ENCODE measurements around the gene BRD9.
"Not testable (repeated sequence)": the region's sequence is repeated elsewhere in the genome, so short reads cannot be mapped to it uniquely, and the experiment has no call there.

Gene BRD9

GRCh38 chr5:902129-902916 lies 9.7 kb upstream of the BRD9 start:
- DNase-seq, result no peak

- no peak for DNase-seq
These were observed 8.2 kb upstream of the BRD9 start for GRCh38 chr5:900781-901180.

GRCh38 chr5:893711-894110 lies 1.1 kb upstream of the BRD9 start:
- no peak for DNase-seq

GRCh38 chr5:893137-893506 lies 521 bp upstream of the BRD9 start:
- no peak for DNase-seq

- no peak for DNase-seq
These were observed 686 bp downstream of the BRD9 start for GRCh38 chr5:891837-892393.

GRCh38 chr5:891117-891836 lies 1.3 kb downstream of the BRD9 start:
- no peak for DNase-seq

GRCh38 chr5:889075-889710 lies 3.4 kb downstream of the BRD9 start:
- DNase-seq, result no peak

- DNase-seq, result no peak
These were observed 4.0 kb downstream of the BRD9 start for GRCh38 chr5:888638-889035.

GRCh38 chr5:887947-888637 lies 4.5 kb downstream of the BRD9 start:
- DNase-seq, result no peak

GRCh38 chr5:886716-887325 lies 5.8 kb downstream of the BRD9 start:
- DNase-seq, result no peak

GRCh38 chr5:886036-886435 lies 6.6 kb downstream of the BRD9 start:
- DNase-seq, result no peak

GRCh38 chr5:885529-885928 lies 7.1 kb downstream of the BRD9 start:
- no peak for DNase-seq

GRCh38 chr5:885127-885442 lies 7.5 kb downstream of the BRD9 start:
- DNase-seq, result no peak

- DNase-seq, result no peak
These were observed 8.1 kb downstream of the BRD9 start for GRCh38 chr5:884345-885126.

GRCh38 chr5:883475-884181 lies 9.0 kb downstream of the BRD9 start:
- no peak for DNase-seq

GRCh38 chr5:882253-883183 lies 10.1 kb downstream of the BRD9 start:
- DNase-seq, result no peak

GRCh38 chr5:881551-881935 lies 11.1 kb downstream of the BRD9 start:
- no peak for DNase-seq

- no peak for DNase-seq
These were observed 11.6 kb downstream of the BRD9 start for GRCh38 chr5:880816-881550.

- not testable (repeated sequence) for DNase-seq
These were observed 13.9 kb downstream of the BRD9 start for GRCh38 chr5:878677-879076.

- no peak for DNase-seq
These were observed 14.5 kb downstream of the BRD9 start for GRCh38 chr5:878125-878524.

Data from activated naive CD4-positive, alpha-beta T cell (primary cell).